Measurements from ENCODE around the gene TPRX2. TPM values are rescaled to one million over a fixed set of nuclear protein-coding genes. Genes with fewer than 3 reads are reported as not detected.

The TPRX2 gene
- total and polyA plus RNA-seq, 2 experiments from 2014 or later, result not detected

DNA sequence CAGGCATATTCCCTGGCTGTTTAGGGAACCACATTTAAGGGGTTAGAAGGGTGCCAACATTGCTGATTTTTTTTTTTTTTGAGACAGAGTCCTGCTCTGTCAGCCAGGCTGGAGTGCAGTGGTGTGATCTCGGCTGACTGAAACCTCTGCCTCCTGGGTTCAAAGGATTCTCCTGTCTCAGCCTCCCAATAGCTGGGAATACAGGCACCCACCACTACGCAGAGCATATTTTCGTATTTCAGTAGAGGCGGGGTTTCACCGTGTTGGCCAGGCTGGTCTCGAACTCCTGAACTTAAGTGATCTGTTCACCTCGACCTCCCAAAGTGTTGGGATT is 45.1 kb upstream of the TPRX2 start:
- no peaks in the 10 kb centered on the region for H3K27me3 ChIP-seq (ENCODE audit: insufficient read depth)
- H2AFZ ChIP-seq, result peak overlapping the region; percentile 83; the same call in 1 of the 2 replicates
- H3F3A ChIP-seq (replicated peaks; ENCODE audit: low read depth), result no peaks in the 10 kb centered on the region; the same call in 1 of the 2 replicates
- no peaks in the 10 kb centered on the region; the same call in 2 of the 3 replicates for H3K4me1 Mint-ChIP-seq
- ATAC-seq (peak; percentile 53), DNase-seq (ENCODE audit: low spot score) (no peak)
- no peak overlapping the region for H3K4me2 ChIP-seq
- no peak overlapping the region for H3K4me3 ChIP-seq
- no peaks in the 10 kb centered on the region for H3K79me2 ChIP-seq (replicated peaks; ENCODE audit: insufficient read depth)
- no peak overlapping the region for H3K27ac ChIP-seq (ENCODE audit: low read depth)
- no peaks in the 10 kb centered on the region for H3K9me2 ChIP-seq (ENCODE audit: insufficient read depth)
- H3K36me3 Mint-ChIP-seq (ENCODE audit: low read depth), result no peaks in the 10 kb centered on the region; the same call in 2 of the 3 replicates
- H3K36me3 ChIP-seq (ENCODE audit: insufficient read depth), result no peaks in the 10 kb centered on the region
- no peaks in the 10 kb centered on the region; the same call in 2 of the 3 replicates for H3K9me3 Mint-ChIP-seq
- peaks cover 12% of the 10 kb centered on the region for H3K27me3 Mint-ChIP-seq (ENCODE audit: insufficient read depth, low read depth, poor library complexity)
- H3K27ac Mint-ChIP-seq, result no peak overlapping the region
- H4K20me1 ChIP-seq (replicated peaks; ENCODE audit: insufficient read depth), result no peaks in the 10 kb centered on the region
- no peaks in the 10 kb centered on the region for H3K4me1 ChIP-seq (ENCODE audit: insufficient read depth)
- H3K4me3 Mint-ChIP-seq, result no peak overlapping the region
- TF ChIP-seq, protein P1, sequence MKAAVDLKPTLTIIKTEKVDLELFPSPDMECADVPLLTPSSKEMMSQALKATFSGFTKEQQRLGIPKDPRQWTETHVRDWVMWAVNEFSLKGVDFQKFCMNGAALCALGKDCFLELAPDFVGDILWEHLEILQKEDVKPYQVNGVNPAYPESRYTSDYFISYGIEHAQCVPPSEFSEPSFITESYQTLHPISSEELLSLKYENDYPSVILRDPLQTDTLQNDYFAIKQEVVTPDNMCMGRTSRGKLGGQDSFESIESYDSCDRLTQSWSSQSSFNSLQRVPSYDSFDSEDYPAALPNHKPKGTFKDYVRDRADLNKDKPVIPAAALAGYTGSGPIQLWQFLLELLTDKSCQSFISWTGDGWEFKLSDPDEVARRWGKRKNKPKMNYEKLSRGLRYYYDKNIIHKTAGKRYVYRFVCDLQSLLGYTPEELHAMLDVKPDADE (IDR thresholded peaks at IDR 0.05), result no peak
- TF ChIP-seq, protein P2, sequence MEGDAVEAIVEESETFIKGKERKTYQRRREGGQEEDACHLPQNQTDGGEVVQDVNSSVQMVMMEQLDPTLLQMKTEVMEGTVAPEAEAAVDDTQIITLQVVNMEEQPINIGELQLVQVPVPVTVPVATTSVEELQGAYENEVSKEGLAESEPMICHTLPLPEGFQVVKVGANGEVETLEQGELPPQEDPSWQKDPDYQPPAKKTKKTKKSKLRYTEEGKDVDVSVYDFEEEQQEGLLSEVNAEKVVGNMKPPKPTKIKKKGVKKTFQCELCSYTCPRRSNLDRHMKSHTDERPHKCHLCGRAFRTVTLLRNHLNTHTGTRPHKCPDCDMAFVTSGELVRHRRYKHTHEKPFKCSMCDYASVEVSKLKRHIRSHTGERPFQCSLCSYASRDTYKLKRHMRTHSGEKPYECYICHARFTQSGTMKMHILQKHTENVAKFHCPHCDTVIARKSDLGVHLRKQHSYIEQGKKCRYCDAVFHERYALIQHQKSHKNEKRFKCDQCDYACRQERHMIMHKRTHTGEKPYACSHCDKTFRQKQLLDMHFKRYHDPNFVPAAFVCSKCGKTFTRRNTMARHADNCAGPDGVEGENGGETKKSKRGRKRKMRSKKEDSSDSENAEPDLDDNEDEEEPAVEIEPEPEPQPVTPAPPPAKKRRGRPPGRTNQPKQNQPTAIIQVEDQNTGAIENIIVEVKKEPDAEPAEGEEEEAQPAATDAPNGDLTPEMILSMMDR (conservative IDR thresholded peaks at IDR 0.05; ENCODE audit: low read depth in 2 of 2), result no peak
- TF ChIP-seq POLR2AphosphoS5 (IDR thresholded peaks at IDR 0.05; ENCODE audit: low read depth) (no peak), EZH2 (IDR thresholded peaks at IDR 0.05; ENCODE audit: low read depth, unreplicated experiment) (no peak), JUNB (IDR thresholded peaks at IDR 0.05; ENCODE audit: unreplicated experiment) (no peak), ZNF114 (CRISPR knock-in tag; IDR thresholded peaks at IDR 0.05) (no peak), STAT1 (IDR thresholded peaks at IDR 0.05; ENCODE audit: unreplicated experiment) (no peak), NANOG (IDR thresholded peaks at IDR 0.05; ENCODE audit: borderline replicate concordance) (no peak), EZH2phosphoT487 (IDR thresholded peaks at IDR 0.05; ENCODE audit: unreplicated experiment) (no peak), CREB1 (CRISPR knock-in tag; IDR thresholded peaks at IDR 0.05; ENCODE audit: low read depth) (no peak), ZNF331 (CRISPR knock-in tag; IDR thresholded peaks at IDR 0.05; ENCODE audit: low read depth) (no peak)
- TF ChIP-seq, protein P3, sequence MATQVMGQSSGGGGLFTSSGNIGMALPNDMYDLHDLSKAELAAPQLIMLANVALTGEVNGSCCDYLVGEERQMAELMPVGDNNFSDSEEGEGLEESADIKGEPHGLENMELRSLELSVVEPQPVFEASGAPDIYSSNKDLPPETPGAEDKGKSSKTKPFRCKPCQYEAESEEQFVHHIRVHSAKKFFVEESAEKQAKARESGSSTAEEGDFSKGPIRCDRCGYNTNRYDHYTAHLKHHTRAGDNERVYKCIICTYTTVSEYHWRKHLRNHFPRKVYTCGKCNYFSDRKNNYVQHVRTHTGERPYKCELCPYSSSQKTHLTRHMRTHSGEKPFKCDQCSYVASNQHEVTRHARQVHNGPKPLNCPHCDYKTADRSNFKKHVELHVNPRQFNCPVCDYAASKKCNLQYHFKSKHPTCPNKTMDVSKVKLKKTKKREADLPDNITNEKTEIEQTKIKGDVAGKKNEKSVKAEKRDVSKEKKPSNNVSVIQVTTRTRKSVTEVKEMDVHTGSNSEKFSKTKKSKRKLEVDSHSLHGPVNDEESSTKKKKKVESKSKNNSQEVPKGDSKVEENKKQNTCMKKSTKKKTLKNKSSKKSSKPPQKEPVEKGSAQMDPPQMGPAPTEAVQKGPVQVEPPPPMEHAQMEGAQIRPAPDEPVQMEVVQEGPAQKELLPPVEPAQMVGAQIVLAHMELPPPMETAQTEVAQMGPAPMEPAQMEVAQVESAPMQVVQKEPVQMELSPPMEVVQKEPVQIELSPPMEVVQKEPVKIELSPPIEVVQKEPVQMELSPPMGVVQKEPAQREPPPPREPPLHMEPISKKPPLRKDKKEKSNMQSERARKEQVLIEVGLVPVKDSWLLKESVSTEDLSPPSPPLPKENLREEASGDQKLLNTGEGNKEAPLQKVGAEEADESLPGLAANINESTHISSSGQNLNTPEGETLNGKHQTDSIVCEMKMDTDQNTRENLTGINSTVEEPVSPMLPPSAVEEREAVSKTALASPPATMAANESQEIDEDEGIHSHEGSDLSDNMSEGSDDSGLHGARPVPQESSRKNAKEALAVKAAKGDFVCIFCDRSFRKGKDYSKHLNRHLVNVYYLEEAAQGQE (IDR thresholded peaks at IDR 0.05; ENCODE audit: unreplicated experiment), result no peak
- TF ChIP-seq, protein P4, sequence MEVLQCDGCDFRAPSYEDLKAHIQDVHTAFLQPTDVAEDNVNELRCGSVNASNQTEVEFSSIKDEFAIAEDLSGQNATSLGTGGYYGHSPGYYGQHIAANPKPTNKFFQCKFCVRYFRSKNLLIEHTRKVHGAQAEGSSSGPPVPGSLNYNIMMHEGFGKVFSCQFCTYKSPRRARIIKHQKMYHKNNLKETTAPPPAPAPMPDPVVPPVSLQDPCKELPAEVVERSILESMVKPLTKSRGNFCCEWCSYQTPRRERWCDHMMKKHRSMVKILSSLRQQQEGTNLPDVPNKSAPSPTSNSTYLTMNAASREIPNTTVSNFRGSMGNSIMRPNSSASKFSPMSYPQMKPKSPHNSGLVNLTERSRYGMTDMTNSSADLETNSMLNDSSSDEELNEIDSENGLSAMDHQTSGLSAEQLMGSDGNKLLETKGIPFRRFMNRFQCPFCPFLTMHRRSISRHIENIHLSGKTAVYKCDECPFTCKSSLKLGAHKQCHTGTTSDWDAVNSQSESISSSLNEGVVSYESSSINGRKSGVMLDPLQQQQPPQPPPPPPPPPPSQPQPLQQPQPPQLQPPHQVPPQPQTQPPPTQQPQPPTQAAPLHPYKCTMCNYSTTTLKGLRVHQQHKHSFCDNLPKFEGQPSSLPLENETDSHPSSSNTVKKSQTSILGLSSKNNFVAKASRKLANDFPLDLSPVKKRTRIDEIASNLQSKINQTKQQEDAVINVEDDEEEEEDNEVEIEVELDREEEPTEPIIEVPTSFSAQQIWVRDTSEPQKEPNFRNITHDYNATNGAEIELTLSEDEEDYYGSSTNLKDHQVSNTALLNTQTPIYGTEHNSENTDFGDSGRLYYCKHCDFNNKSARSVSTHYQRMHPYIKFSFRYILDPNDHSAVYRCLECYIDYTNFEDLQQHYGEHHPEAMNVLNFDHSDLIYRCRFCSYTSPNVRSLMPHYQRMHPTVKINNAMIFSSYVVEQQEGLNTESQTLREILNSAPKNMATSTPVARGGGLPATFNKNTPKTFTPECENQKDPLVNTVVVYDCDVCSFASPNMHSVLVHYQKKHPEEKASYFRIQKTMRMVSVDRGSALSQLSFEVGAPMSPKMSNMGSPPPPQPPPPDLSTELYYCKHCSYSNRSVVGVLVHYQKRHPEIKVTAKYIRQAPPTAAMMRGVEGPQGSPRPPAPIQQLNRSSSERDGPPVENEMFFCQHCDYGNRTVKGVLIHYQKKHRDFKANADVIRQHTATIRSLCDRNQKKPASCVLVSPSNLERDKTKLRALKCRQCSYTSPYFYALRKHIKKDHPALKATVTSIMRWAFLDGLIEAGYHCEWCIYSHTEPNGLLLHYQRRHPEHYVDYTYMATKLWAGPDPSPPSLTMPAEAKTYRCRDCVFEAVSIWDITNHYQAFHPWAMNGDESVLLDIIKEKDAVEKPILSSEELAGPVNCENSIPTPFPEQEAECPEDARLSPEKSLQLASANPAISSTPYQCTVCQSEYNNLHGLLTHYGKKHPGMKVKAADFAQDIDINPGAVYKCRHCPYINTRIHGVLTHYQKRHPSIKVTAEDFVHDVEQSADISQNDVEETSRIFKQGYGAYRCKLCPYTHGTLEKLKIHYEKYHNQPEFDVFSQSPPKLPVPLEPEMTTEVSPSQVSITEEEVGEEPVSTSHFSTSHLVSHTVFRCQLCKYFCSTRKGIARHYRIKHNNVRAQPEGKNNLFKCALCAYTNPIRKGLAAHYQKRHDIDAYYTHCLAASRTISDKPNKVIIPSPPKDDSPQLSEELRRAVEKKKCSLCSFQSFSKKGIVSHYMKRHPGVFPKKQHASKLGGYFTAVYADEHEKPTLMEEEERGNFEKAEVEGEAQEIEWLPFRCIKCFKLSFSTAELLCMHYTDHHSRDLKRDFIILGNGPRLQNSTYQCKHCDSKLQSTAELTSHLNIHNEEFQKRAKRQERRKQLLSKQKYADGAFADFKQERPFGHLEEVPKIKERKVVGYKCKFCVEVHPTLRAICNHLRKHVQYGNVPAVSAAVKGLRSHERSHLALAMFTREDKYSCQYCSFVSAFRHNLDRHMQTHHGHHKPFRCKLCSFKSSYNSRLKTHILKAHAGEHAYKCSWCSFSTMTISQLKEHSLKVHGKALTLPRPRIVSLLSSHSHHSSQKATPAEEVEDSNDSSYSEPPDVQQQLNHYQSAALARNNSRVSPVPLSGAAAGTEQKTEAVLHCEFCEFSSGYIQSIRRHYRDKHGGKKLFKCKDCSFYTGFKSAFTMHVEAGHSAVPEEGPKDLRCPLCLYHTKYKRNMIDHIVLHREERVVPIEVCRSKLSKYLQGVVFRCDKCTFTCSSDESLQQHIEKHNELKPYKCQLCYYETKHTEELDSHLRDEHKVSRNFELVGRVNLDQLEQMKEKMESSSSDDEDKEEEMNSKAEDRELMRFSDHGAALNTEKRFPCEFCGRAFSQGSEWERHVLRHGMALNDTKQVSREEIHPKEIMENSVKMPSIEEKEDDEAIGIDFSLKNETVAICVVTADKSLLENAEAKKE (CRISPR knock-in tag; IDR thresholded peaks at IDR 0.05), result no peak

All from GM23338 (cell line).